H9 (cell line): ENCODE measurements around the gene COL19A1. TPM values are rescaled to one million over a fixed set of nuclear protein-coding genes. Genes with fewer than 3 reads are reported as not detected.
"Not testable (repeated sequence)": the region's sequence is repeated elsewhere in the genome, so short reads cannot be mapped to it uniquely, and the experiment has no call there.

ENCODE experiments used
- DNase-seq: peaks from one replicate; pipeline ENCODE4 v3.0.0-alpha.2; 2017
- H2AFZ ChIP-seq: one replicate; pipeline ENCODE4 v1.6.1; 2013; ENCODE audit warnings: mild to moderate bottlenecking, low read length, control low read depth, moderate library complexity
- H2AK5ac ChIP-seq: 2 replicates; pipeline ENCODE4 v1.6.1; 2013; ENCODE audit warnings: low read length, control low read depth, mixed read lengths; ENCODE audit not compliant: insufficient read length
- H2BK120ac ChIP-seq: one replicate; pipeline ENCODE4 v1.6.1; 2013; ENCODE audit warnings: low read depth, mild to moderate bottlenecking, low read length, control low read depth, inconsistent platforms; ENCODE audit not compliant: poor library complexity, severe bottlenecking
- H2BK12ac ChIP-seq: 2 replicates; pipeline ENCODE4 v1.6.1; 2013; ENCODE audit warnings: low read length, control low read depth, mixed read lengths, low read depth; ENCODE audit not compliant: insufficient read length
- H2BK15ac ChIP-seq: 2 replicates; pipeline ENCODE4 v1.6.1; 2013; ENCODE audit warnings: low read depth, low read length, control low read depth
- H2BK20ac ChIP-seq: one replicate; pipeline ENCODE4 v1.6.1; 2013; ENCODE audit warnings: low read depth, mild to moderate bottlenecking, low read length, control low read depth, inconsistent platforms; ENCODE audit not compliant: poor library complexity, severe bottlenecking
- H2BK5ac ChIP-seq: 2 replicates; pipeline ENCODE4 v1.6.1; 2013; ENCODE audit warnings: low read length, control low read depth, mixed read lengths; ENCODE audit not compliant: insufficient read length
- H3K14ac ChIP-seq: 2 replicates; pipeline ENCODE4 v1.6.1; 2013; ENCODE audit warnings: low read length, control low read depth; ENCODE audit not compliant: insufficient read depth
- H3K18ac ChIP-seq: 2 replicates; pipeline ENCODE4 v1.6.1; 2013; ENCODE audit warnings: low read depth, mild to moderate bottlenecking, mixed read lengths, low read length, control low read depth; ENCODE audit not compliant: insufficient read length
- H3K23ac ChIP-seq: 2 replicates; pipeline ENCODE4 v1.6.1; 2013; ENCODE audit warnings: low read length, control low read depth, mixed read lengths, low read depth; ENCODE audit not compliant: insufficient read length
- H3K23me2 ChIP-seq: 2 replicates; pipeline ENCODE4 v1.6.1; 2013; ENCODE audit warnings: low read depth, mild to moderate bottlenecking, mixed read lengths, low read length, control low read depth; ENCODE audit not compliant: insufficient read length, poor library complexity, severe bottlenecking
- H3K27ac ChIP-seq: 2 replicates; pipeline ENCODE4 v1.5.1; 2013; ENCODE audit warnings: low read length, control low read depth, mixed read lengths, low read depth; ENCODE audit not compliant: insufficient read length
- H3K27me3 ChIP-seq: 2 replicates; pipeline ENCODE4 v1.6.1; 2013; ENCODE audit warnings: low read length, control low read depth, inconsistent platforms; ENCODE audit not compliant: insufficient read depth
- H3K4ac ChIP-seq: 2 replicates; pipeline ENCODE4 v1.6.1; 2013; ENCODE audit warnings: low read depth, mild to moderate bottlenecking, control low read depth, inconsistent platforms, low read length, moderate library complexity
- H3K4me1 ChIP-seq: 2 replicates; pipeline ENCODE4 v1.6.1; 2013; ENCODE audit warnings: low read length, control low read depth, inconsistent platforms; ENCODE audit not compliant: insufficient read depth
- H3K4me2 ChIP-seq: 2 replicates; pipeline ENCODE4 v1.6.1; 2013; ENCODE audit warnings: low read length, control low read depth, mixed read lengths; ENCODE audit not compliant: insufficient read length, insufficient read depth
- H3K56ac ChIP-seq: 2 replicates; pipeline ENCODE4 v1.6.1; 2013; ENCODE audit warnings: low read depth, mild to moderate bottlenecking, mixed read lengths, low read length, control low read depth; ENCODE audit not compliant: insufficient read length
- H3K79me1 ChIP-seq: 2 replicates; pipeline ENCODE4 v1.6.1; 2013; ENCODE audit warnings: low read depth, mild to moderate bottlenecking, moderate library complexity, low read length, control low read depth, inconsistent platforms; ENCODE audit not compliant: insufficient read depth, poor library complexity, severe bottlenecking
- H3K79me2 ChIP-seq: 2 replicates; pipeline ENCODE4 v1.6.1; 2013; ENCODE audit warnings: low read length, control low read depth, inconsistent platforms; ENCODE audit not compliant: insufficient read depth
- H3K9ac ChIP-seq: 2 replicates; pipeline ENCODE4 v1.6.1; 2013; ENCODE audit warnings: low read length, control low read depth, mixed read lengths; ENCODE audit not compliant: insufficient read length; ENCODE audit errors: extremely low read depth
- H3K9me3 ChIP-seq: one replicate; pipeline ENCODE4 v1.6.1; 2013; ENCODE audit warnings: low read depth, low read length, inconsistent platforms; ENCODE audit not compliant: control insufficient read depth
- H3T11ph ChIP-seq: one replicate; pipeline ENCODE4 v1.6.1; 2013; ENCODE audit warnings: mild to moderate bottlenecking, low read length, control low read depth, inconsistent platforms
- H4K20me1 ChIP-seq: one replicate; pipeline ENCODE4 v1.6.1; 2013; ENCODE audit not compliant: control insufficient read depth, insufficient read length, insufficient read depth
- H4K5ac ChIP-seq: 2 replicates; pipeline ENCODE4 v1.6.1; 2013; ENCODE audit warnings: low read depth, mild to moderate bottlenecking, mixed read lengths, low read length, control low read depth; ENCODE audit not compliant: insufficient read length
- H4K8ac ChIP-seq: replicated peaks from 2 replicates; pipeline ENCODE4 v1.6.1; 2013; ENCODE audit warnings: low read length, control low read depth, mixed read lengths, low read depth; ENCODE audit not compliant: insufficient read length
- H4K91ac ChIP-seq: 2 replicates; pipeline ENCODE4 v1.6.1; 2013; ENCODE audit warnings: low read depth, mild to moderate bottlenecking, moderate library complexity, mixed read lengths, low read length, control low read depth; ENCODE audit not compliant: insufficient read length
- H3K27ac Mint-ChIP-seq, 3 experiments: 2 replicates in 2 of 3; 3 replicates in 1 of 3; pipeline ENCODE4 v1.8.0; 2020 to 2021; ENCODE audit warnings: mixed read lengths in 3 of 3, mild to moderate bottlenecking in 1 of 3, moderate library complexity in 1 of 3
- H3K27me3 Mint-ChIP-seq: 2 replicates; pipeline ENCODE4 v1.8.0; 2021; ENCODE audit warnings: low read depth, mild to moderate bottlenecking, moderate library complexity, mixed read lengths
- H3K36me3 Mint-ChIP-seq, 3 experiments: 2 replicates in 2 of 3; 3 replicates in 1 of 3; pipeline ENCODE4 v1.8.0; 2020 to 2021; ENCODE audit warnings: low read depth in 3 of 3, mixed read lengths in 3 of 3; ENCODE audit not compliant: insufficient read depth in 1 of 3
- H3K4me1 Mint-ChIP-seq, 2 experiments: 2 replicates each; pipeline ENCODE4 v1.8.0; 2020; ENCODE audit warnings: mixed read lengths in 2 of 2
- H3K4me3 Mint-ChIP-seq, 2 experiments: 2 replicates in 1 of 2; 3 replicates in 1 of 2; pipeline ENCODE4 v1.8.0; 2020 to 2021; ENCODE audit warnings: mild to moderate bottlenecking in 2 of 2, mixed read lengths in 2 of 2, moderate library complexity in 1 of 2
- H3K9me3 Mint-ChIP-seq, 2 experiments: 2 replicates in 1 of 2; 3 replicates in 1 of 2; pipeline ENCODE4 v1.8.0; 2020; ENCODE audit warnings: mild to moderate bottlenecking in 2 of 2, mixed read lengths in 2 of 2, moderate library complexity in 1 of 2
- WGBS: extraction: QIAGEN DNeasy Blood & Tissue Kit; methylation state at CpG from one replicate; pipeline ENCODE4 v1.1.7; 2013; ENCODE audit warnings: missing lambda C conversion rate, low lambda C conversion rate, mixed read lengths; ENCODE audit not compliant: insufficient read length; ENCODE audit errors: extremely low coverage; 5-methylcytosine and 5-hydroxymethylcytosine counted together
- total RNA-seq: library from RNA; stranded (reverse); gene quantifications from 2 replicates; pipeline ENCODE4 v1.2.1, GENCODE V29; 2021

COL19A1 gene
- total RNA-seq, 1 experiment from 2014 or later: not detected

DNA sequence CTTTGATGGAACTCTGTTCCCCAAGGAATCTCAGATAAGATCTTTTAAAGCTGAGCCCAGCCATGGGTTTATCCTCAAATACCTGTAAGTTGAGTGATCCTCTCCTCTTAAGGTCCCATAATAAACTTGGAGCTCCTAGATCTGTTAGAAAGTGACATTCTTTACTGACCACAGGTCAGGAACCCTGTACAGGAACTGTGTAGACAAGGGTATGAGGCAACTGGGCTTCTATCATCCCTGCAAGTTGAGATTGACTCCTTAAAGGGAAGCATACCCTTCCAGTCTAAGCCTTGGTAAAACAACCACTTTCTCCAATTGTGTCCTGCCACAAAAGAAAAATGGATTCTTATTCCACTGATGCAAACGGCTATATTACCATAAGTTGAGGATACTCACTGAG, 26.2 kb downstream of the COL19A1 start:
- not testable (repeated sequence) for H2BK15ac ChIP-seq, H3K27me3 Mint-ChIP-seq
- no CpG with 5 or more reads among the region's 1 CpG for WGBS

GRCh38 chr6:69893266-69893665, 26.9 kb downstream of the COL19A1 start:
- H3K27ac ChIP-seq, H3K27me3 Mint-ChIP-seq: not testable (repeated sequence)

More for the DNA sequence above, 26.2 kb downstream of the COL19A1 start:
- H3K36me3 Mint-ChIP-seq, H3K9me3 Mint-ChIP-seq, H3T11ph ChIP-seq, H3K9me3 ChIP-seq, H2BK120ac ChIP-seq, H2AK5ac ChIP-seq, H3K18ac ChIP-seq, H3K4ac ChIP-seq, H4K20me1 ChIP-seq, H3K14ac ChIP-seq, H3K27ac ChIP-seq, H3K79me2 ChIP-seq, H4K91ac ChIP-seq, H2BK12ac ChIP-seq, H3K9ac ChIP-seq, H3K27me3 ChIP-seq, H2BK5ac ChIP-seq, DNase-seq, H3K23ac ChIP-seq, H4K5ac ChIP-seq, H4K8ac ChIP-seq, H3K4me2 ChIP-seq, H3K4me1 Mint-ChIP-seq, H3K79me1 ChIP-seq, H3K27ac Mint-ChIP-seq, H3K23me2 ChIP-seq, H3K56ac ChIP-seq, H2AFZ ChIP-seq, H2BK20ac ChIP-seq, H3K4me3 Mint-ChIP-seq, H3K4me1 ChIP-seq: not testable (repeated sequence)

More at GRCh38 chr6:69893266-69893665, 26.9 kb downstream of the COL19A1 start:
- H2BK120ac ChIP-seq, H3K4me1 ChIP-seq, H3K79me2 ChIP-seq, H3K27me3 ChIP-seq, H2BK20ac ChIP-seq, H3K9ac ChIP-seq, H3K14ac ChIP-seq, H2BK15ac ChIP-seq, H3K9me3 ChIP-seq, H3K4me2 ChIP-seq, H2BK5ac ChIP-seq, H3K4me3 Mint-ChIP-seq, H4K91ac ChIP-seq, H3K18ac ChIP-seq, H3K79me1 ChIP-seq, H4K20me1 ChIP-seq, H3K27ac Mint-ChIP-seq, H3K56ac ChIP-seq, H3K4me1 Mint-ChIP-seq, H3K36me3 Mint-ChIP-seq, DNase-seq, H4K8ac ChIP-seq, H3K4ac ChIP-seq, H4K5ac ChIP-seq, H2BK12ac ChIP-seq, H3K23me2 ChIP-seq, H3K23ac ChIP-seq, H3T11ph ChIP-seq, H2AFZ ChIP-seq, H3K9me3 Mint-ChIP-seq, H2AK5ac ChIP-seq: not testable (repeated sequence)
